NCI-H128 (cell line): ENCODE data around the gene SNRNP25.
"Not testable (repeated sequence)": the region's sequence is repeated elsewhere in the genome, so short reads cannot be mapped to it uniquely, and the experiment has no call there.

Experiments
- DNase-seq: peaks from one replicate; lab custom pipeline; 2025; ENCODE audit not compliant: unreplicated experiment; lab: John Stamatoyannopoulos, UW

Gene SNRNP25

DNA sequence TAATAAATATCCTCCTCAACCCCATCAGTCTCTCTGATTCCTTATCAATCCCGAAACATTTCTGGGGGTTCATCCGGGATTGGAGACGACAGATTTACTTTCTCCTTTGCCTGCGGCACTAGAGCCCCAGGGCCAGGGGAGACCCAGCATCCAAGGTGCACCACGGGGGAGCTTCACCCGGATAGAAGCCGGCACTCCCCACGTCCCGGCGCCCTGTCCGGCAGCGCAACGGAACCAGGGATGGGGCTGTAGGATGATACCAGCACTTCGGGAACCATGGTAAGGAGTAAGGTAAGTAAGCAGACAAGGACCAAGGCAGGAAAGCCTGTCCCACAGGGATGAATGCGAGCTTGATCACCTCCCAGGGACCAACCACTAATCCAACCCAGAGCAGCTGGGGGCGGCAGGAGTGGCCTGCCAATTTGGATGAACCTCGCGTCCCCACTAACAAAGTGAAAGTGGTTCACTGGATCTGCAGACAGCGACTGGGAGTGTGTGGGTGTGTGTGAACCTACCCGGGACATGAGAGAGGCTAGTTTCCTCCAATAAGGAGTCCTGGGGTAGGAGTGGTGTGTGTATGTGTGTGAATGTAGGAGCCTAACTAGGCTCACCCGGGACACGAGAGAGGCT is 12.1 kb upstream of the SNRNP25 start:
- no peak for DNase-seq

DNA sequence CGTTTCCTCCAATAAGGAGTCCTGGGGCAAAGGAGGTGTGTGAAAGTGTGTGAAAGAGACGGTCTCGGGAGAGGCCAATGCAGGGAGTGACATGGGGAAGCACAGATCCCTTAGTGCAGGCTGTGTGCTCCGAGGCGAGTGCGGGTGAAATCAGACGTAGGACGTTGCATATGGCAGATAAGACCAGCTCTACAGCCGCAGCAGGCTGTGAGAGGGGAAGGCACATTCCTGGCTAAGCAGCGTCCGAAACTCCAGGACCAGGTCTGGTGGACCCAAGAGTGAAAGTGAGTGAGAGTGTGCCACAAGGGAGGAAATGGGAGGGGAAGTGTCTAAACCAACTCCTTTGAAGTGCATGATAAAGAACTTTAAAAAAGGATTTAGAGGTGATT is 11.6 kb upstream of the SNRNP25 start:
- no peak for DNase-seq

DNA sequence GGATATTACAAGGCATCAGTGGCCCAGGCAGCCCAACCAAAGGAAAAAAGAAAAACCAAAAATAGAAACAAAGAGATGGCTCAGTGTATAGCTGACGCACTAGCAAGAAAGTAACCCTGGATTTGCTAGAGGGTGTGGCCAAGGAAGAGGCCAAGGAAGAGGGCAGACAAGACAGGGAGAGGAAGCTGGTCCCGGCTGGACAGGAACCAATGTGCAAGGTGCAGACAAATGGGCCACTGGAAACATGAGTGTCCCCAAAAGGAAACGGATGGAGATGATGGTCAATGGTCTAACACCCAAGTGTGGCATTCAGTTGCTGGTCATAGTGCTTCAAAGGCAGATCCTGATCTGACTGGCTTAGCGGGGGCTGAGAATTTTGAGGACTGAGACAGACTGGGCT is 10.9 kb upstream of the SNRNP25 start:
- DNase-seq: no peak

DNA sequence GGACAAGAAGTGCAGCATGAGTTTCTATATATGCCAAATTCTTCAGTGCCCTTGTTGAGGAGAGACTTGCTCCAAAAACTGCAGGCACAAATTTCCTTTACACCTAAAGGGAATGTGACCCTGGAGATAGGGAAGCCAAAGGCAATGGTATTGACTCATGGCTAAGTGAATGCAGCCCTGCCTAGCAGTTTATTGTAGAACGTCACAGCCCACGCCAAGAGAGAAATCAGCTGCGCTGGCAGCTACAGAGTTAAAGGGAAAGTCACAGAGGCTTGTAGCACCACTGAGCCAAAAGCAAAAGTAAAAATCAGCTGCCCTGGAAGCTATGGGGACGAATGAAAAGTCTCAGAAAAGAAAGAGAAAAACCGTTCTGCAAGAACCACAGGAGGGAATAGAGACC is 10.3 kb upstream of the SNRNP25 start:
- DNase-seq: no peak

DNA sequence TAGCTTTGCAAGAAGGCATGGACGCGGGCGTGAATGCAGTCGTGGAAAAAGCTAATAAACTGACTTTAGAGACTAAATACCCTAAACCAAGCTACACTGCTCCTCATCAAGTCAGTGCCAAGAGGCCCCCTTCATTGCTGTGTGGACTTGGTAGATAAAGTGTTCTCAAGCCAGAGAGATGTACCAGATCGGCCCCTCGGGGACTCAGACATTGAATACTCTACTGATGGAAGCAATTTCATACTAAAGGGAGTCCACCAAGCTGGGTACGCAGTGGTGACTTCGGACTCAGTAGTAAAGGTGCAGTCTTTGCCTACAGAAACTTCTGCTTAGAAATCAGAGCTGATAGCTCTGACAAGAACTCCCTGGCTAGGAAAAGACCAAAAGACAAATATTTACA is 9.0 kb upstream of the SNRNP25 start:
- no peak for DNase-seq

DNA sequence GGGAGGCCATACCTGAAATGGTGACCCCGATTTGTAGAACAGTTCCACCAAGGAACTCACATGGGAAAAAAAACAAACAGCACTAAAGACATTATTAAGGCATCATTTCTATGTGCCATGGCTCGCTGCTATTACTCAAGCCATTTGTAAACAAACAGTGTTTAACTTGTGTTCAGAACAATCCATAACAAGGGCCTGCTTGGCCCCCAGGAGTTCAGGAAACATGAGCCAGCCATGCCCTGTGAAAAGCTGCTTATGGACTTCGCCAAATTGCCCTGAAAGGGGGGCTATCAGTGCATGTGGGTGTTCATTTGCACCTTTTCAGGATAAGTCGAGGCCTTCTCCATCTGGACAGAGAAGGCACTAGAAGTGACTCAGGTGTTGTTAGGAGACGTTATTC is 8.2 kb upstream of the SNRNP25 start:
- no peak for DNase-seq

DNA sequence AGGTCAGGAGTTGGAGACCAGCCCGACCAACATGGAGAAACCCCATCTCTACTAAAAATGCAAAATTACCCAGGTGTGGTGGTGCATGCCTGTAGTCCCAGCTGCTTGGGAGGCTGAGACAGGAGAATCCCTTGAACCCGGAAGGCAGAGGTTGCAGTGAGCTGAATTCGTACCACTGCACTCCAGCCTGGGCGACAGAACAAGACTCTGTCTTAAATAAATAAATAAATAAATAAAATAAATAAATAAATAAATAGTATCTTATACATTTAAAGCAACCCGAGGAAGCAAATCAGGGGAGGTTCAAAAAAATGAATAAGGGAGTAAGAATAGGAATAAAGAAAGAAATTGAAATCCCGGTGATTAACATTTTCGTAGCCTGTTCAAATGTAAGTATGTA is 7.1 kb upstream of the SNRNP25 start:
- DNase-seq: not testable (repeated sequence)

DNA sequence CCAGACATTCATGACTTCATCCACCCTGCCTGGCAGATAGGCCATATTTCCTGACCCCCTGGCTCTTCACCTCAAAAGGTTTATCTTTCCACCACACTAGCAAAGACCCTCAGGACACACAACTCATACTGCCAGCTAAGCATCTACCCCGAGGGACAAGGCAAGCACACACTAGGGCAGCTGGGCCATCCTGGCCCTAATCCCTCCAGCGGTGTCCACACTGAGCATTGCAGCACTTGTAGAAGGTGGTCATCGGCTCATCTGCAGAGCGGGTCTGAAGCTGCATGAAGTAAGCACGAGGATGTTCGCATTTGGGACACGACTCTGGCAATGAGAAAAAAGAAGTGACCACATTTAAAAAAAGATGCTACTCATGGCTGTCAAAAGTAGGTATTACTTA is 6.4 kb upstream of the SNRNP25 start:
- DNase-seq: no peak

DNA sequence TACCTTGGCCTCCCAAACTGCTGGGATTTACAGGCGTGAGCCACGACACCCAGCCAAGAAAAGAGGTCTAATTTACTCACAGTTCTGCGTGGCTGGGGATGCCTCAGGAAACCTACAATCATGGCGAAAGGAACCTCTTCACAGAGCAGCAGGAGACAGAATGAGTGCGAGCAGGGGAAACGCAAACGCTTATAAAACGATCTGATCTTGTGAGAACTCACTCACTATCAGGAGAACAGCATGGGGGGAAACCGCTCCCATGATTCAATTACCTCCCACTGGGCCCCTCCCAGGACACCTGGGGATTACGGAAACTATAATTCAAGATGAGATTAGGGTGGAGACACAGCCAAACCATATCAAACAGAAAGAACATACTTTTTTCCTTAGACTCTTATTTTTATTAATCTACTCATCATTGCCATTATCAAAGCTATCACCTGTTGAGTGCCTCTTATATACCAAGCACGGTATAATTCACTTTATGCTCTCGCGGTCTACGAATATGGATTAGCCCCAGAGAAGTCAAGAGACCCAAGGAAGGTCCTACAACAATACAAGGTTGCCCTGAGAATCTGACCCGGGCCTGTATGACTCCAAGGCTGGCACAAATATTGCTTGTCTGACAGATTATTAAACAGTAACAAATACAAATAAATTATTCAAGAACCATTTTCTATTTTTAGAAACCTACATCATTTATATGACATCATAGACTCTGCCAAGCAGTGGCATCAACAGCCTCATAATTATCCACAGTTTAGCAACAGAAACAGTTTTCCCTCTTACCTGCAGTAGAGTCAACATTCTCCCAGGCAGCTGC is 2.6 kb upstream of the SNRNP25 start:
- DNase-seq: no peak

DNA sequence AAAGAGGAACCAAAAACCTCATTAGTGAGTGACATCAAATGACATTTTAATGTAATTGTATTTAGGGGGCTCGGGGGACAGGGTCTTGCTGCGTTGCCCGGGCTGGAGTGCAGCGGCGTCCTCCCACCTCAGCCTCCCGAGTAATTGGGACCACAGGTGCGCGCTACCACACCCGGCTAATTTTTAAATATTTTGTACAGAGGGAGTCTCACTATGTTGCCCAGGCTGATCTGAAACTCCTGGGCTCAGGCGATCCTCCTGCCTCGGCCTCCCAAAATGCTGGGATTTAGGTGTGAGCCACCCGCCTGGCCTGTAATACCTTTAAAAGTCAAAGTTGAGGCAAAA is 581 bp downstream of the SNRNP25 start:
- no peak for DNase-seq

DNA sequence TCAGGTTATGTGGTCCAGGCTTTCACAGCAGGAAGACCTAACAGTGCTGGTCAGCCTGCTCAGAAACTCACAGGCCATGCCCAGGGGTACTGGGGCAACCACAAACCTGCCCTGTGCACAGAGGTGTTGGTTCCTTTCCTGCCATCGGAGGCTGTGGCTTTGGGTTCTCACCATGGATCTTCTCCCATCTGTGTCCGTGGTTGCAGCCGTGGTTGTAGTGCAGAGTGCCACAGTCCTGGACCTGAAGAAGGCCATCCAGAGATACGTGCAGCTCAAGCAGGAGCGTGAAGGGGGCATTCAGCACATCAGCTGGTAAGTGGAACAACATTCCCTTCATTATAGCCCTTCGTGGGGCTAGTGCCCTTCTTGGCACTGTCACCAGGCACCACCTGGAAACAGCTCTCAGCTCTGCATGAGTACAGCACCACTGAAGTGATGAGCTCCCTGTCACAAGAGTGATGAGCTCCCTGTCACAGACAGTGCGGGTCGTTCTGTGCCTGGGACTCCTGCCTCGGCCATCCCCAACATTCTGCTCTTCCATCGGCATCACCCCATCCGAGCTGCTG is 2.0 kb downstream of the SNRNP25 start:
- DNase-seq: no peak

DNA sequence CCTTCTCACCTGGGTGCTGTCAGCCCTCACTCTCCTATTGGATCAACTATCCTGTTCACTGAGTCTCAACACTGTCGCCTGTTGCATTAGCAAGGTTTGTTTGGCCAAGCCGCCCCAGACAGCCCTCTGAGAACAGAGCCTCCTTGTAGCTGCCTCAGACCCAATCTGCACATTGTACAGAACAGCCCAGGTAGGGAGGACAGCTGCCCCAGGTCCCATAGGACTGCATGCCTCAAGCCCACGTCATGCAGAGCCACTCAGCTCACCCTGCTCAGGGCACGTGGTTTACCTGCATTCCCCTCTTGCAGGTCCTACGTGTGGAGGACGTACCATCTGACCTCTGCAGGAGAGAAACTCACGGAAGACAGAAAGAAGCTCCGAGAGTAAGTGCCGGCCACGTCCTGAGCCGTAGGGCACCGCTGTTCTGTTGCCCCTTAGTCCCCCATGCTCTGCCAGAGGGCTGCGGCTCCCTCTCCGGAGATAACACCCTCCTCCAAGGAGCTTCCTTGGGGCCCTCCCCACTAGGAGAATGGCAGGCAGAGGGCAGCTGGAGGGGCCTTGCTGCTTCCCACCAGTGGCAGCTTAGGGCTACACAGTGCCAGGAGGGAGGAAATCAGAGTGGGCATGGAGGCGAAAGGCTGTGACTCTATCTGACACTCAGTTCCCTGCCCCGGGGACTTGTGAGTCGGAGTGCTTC is 2.8 kb downstream of the SNRNP25 start:
- DNase-seq: no peak

DNA sequence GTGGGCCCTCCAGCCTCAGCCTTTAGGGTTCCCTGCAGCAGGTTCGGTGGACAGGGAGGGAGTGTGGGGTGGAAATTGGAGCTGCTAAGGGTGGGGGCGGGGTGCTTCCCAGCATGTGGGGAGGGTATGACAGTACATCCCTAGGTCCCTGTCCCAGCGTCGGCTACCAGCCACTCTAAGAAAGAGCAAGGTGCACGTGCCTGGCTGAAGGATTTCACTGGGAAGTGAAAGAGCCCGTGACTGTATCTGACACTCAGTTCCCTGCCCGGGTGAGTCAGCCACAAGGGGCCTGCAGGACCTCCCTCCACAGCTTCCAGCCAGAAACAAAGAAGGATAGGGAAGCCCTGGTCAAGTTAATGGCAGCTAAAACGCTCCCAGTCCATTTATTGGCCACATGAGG is 4.1 kb downstream of the SNRNP25 start:
- DNase-seq: no peak

DNA sequence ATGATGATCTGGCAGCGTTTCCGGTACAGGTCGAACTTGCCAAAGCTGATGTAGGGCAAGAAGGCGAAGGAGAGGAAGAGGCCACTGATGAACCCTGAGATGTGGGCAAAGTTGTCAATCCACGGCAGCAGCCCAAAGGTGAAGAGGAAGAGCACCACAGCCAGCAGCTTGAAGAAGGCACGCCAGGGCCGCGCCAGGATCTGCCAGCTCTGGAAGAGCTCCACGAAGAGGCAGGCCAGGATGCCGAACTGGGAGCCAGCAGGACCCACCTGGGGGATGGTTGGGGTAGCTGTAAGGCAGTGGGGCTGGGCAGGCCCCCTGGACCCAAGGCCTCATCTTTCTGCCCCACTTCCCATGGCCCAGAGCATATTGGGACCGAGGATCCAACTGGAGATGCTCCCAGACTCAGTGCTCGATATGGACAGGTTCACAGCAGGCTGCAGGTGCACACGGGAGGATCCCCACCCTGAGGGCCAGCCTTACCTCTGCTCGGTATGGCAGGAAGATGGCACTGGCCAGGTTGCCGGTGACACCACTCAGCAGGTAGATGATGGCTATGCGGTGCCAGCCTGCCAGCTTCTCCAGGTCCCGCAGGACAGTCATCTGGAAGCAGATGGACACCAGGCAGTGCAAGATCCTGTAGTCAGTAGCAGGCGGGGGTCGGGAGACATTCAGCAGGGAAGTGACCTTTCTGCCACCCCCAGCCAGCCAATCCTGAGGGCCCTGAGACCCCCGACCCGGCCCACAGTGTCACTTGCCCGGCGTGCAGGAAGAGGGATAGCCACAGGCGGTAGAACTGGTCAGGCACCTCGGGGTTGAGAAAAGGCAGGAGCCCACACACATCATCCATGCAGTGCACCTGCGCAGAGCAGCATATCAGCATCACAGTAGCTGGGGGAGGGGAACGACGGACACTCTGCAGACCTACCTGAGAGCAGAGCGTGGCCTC is 5.1 kb downstream of the SNRNP25 start:
- DNase-seq: no peak

DNA sequence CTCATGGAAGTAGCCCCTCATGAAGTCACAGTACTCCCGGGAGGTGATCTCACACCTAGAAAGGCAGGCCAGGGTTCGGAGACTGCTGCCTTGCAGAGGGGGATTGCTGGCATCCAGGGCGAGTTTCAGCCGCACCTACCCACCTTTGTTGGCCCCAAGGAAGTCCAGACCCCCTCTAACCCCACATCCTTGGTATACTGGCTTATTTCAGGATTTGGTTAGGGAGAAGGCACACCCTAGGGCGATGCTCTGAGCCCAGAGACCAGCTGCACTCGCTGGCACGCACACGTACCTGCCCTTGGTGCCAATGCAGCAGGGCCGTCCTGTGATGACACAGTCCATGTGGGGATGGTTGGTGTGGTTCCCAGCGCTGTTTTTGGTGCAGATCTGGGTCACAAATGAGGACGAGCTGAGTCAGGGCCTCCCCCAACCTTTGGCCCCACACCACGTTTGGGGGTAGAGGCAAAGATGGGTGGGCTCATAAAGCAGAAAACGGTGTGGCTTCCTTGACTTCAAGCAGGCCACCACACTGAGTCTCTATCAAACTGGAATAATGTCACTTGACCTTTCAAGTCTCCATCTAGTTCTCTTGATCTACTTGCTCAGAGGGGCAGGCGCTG is 5.9 kb downstream of the SNRNP25 start:
- no peak for DNase-seq

DNA sequence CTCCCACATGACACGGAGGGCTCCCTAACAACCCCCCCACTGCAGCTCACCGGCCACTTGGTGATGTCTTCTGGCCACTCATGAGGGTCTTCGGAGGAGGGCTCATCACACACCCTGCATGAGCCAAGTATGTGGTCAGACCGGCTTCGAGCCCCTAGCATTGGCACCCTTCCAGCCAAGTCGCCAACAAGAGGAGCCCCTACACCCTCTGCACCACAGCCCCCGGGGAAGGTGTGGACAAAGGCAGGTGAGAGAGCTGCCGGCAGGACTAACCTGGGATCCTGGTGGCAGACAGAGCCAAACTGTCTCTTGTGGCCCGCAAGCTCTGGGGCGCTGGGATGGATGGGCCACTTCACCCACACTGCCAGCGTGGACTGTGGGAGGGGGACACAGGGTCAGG is 6.5 kb downstream of the SNRNP25 start:
- DNase-seq: no peak

DNA sequence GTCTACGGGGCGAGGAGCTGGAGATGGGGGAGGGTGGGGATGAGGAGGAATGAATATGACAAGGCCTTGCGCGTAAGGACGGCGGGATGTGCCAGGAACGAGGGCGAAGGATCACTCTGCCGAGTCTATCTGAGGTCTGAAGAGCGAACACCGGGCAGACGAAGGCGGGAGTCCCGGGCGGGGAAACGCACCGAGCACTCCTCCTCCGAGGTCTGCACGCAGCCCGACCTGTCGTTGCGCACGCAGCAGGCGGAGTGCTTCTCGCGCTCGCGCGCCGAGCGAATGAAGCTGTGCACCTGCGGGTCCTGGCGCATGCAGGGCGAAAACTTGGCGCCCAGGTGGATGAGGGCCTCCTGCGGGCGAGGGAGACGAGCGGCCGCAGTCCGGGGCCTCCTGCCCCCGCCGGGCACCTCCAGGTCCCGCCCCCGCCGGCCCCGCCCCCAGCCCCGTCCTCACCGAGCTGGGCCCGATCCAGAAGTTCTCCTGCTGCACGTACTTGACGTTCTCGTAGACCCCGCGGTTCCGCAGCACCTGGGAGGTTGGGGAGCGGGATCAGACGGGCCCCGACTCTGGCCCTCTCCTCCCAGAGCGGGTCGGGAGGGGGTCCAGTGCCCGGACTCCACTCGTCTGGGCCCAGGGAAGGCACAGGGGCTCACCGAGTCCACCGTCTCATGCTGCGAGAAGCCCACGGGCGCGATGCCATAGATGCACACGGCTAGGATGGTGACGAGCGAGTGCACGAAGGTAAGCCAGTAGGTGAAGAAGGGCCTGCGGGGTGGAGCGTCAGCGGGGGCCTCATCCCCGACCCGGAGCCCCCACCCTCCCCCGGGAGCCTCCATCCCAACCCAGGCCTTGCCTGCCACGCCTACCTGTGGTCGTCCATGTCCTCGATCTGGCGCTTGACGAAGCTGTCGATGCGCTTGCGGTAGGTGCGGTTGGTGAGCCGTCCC is 7.6 kb downstream of the SNRNP25 start:
- no peak for DNase-seq

DNA sequence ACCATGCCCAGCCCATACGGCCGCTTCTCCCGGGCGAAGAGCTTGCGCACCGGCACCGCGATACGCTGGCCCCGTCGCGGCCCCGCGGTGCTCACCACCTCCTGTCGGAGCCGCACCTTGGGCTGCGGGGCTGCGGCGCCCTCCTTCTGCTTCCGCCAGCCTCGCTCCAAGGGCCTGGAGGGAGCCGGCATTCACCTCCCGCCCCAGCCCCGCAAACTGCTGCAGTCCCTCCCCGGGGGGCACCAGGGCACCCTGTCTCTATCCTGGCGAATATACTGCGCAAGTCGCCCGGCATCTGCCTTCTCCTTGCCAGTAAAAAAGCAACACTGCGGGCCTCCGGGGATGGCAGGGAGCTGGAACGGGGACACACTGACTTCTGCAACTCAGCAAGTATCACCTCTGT is 8.3 kb downstream of the SNRNP25 start:
- DNase-seq: no peak

DNA sequence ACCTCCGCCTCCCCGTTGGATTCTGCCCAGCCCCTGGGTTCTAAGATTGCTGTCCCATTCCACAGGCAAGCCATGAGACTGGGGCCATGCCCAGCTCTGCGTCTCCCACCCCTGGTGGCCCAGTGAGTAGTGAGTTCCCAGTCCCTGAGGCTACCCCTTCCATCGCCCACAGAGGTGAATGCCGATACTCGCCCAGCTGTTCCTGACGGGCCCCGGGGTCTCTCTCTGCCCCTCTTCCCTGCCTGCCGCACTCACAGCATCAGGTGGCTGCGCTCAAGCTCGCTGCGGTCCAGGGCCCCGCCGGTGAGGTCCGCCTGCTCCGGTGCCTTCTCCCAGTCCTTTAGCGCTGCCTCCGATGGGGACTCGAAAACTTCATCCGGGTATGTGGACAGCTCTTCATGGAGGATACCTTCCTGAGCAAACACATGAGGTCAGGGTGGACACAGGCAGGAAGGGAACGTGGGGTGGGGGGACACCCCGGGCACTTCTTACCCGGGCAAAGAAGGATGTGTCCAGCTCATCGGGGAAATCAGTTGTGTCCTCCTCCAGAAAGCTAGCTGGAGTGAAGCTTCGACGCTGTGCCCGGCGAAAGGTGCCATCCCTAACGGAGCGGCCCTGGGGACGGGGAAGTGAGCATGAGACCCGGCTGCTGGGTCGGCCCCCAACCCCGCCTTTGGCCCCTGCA is 8.8 kb downstream of the SNRNP25 start:
- no peak for DNase-seq
